ENCODE data around the gene DGKE.

DNA sequence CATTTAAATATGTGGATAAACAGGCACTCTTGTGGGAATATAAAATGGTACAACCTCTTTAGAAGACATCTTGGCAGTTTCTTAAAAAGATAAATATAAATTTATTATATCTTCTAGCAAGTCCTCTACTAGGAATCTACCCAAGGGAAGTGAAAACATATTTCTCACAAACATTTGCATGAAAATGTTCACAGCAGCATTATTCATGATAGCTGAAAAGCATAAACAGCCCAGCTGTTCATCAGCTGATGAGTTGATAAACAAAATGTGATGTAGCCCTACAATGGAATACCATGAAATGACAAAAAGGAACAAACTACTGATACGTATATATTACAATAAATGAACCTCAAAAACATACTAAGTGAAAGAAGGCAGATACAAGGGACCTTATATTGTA is 12.0 kb downstream of the DGKE start:
- TF ChIP-seq EZH2phosphoT487 (conservative IDR thresholded peaks at IDR 0.05; ENCODE audit: low read length), result no peak
- TF ChIP-seq, protein P1, sequence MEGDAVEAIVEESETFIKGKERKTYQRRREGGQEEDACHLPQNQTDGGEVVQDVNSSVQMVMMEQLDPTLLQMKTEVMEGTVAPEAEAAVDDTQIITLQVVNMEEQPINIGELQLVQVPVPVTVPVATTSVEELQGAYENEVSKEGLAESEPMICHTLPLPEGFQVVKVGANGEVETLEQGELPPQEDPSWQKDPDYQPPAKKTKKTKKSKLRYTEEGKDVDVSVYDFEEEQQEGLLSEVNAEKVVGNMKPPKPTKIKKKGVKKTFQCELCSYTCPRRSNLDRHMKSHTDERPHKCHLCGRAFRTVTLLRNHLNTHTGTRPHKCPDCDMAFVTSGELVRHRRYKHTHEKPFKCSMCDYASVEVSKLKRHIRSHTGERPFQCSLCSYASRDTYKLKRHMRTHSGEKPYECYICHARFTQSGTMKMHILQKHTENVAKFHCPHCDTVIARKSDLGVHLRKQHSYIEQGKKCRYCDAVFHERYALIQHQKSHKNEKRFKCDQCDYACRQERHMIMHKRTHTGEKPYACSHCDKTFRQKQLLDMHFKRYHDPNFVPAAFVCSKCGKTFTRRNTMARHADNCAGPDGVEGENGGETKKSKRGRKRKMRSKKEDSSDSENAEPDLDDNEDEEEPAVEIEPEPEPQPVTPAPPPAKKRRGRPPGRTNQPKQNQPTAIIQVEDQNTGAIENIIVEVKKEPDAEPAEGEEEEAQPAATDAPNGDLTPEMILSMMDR (IDR thresholded peaks at IDR 0.05; ENCODE audit: insufficient read depth, low read length, poor library complexity, severe bottlenecking), result no peak
